Calu3 (cell line): ENCODE measurements around the gene DIS3L2. TPM values are rescaled to one million over a fixed set of nuclear protein-coding genes. Genes with fewer than 3 reads are reported as not detected.

Experiments used
- BruUV-seq: library from RNA; stranded (reverse); fragments of 400-500 nt; replicated peaks from 2 replicates; lab custom pipeline; 2021; lab: Mats Ljungman, UMichigan
- CTCF ChIA-PET: fragments of 300-600 bp; sonication (Branson Sonifier 250); formaldehyde crosslinking; loops from one replicate; lab custom pipeline; 2022; ENCODE audit warnings: antibody characterized with exemption; lab: Charles Lee
- DNase-seq: peaks from one replicate; pipeline ENCODE4 v3.0.0; 2022
- H3K27ac Mint-ChIP-seq: one replicate; pipeline ENCODE4 v1.8.0; 2022; ENCODE audit warnings: mixed read lengths; ENCODE audit not compliant: unreplicated experiment
- H3K27me3 Mint-ChIP-seq: one replicate; pipeline ENCODE4 v1.8.0; 2022; ENCODE audit warnings: mixed read lengths; ENCODE audit not compliant: unreplicated experiment
- H3K36me3 Mint-ChIP-seq: one replicate; pipeline ENCODE4 v1.8.0; 2022; ENCODE audit warnings: mild to moderate bottlenecking, moderate library complexity, mixed read lengths; ENCODE audit not compliant: insufficient read depth, unreplicated experiment
- H3K4me1 Mint-ChIP-seq: one replicate; pipeline ENCODE4 v1.8.0; 2022; ENCODE audit warnings: mild to moderate bottlenecking, low read depth, mixed read lengths; ENCODE audit not compliant: unreplicated experiment
- H3K4me3 Mint-ChIP-seq: one replicate; pipeline ENCODE4 v1.8.0; 2022; ENCODE audit warnings: mild to moderate bottlenecking, low read depth, moderate library complexity, mixed read lengths; ENCODE audit not compliant: unreplicated experiment
- H3K9me3 Mint-ChIP-seq: one replicate; pipeline ENCODE4 v1.8.0; 2022; ENCODE audit warnings: low read depth, mixed read lengths; ENCODE audit not compliant: unreplicated experiment
- CTCF ChIP-seq: fragments of 200-600 bp; IDR thresholded peaks from one replicate; pipeline ENCODE4 v1.8.0; 2022; ENCODE audit warnings: antibody characterized with exemption; ENCODE audit not compliant: unreplicated experiment
- intact Hi-C: fragments of 100-400 bp; cut with micrococcal nuclease; formaldehyde crosslinking; loops from one replicate; pipeline ENCODE4 v1.10.0; 2022; ENCODE audit not compliant: unreplicated experiment
- total RNA-seq: library from RNA; stranded (reverse); gene quantifications from 2 replicates; pipeline ENCODE4 v1.2.3, GENCODE V29; 2022

The DIS3L2 gene
- total RNA-seq, 1 experiment from 2014 or later = 46.0 TPM

- Mint-ChIP-seq H3K27me3 (no peaks in the 10 kb centered on the region), H3K4me3 (no peak overlapping the region)
- intact Hi-C loops = no loop called here
Observed at GRCh38 chr2:232338759-232339106, 377.2 kb downstream of the DIS3L2 start.

GRCh38 chr2:232339121-232340081, 377.9 kb downstream of the DIS3L2 start:
- no TSS peak for BruUV-seq
- CTCF ChIA-PET = no interaction called here
- no peaks in the 10 kb centered on the region for H3K9me3 Mint-ChIP-seq

More at GRCh38 chr2:232338759-232339106, 377.2 kb downstream of the DIS3L2 start:
- peak overlapping the region; percentile 43 for H3K27ac Mint-ChIP-seq
- H3K4me1 Mint-ChIP-seq = no peaks in the 10 kb centered on the region
- DNase-seq = no peak
- BruUV-seq = no TSS peak
- peaks cover 22% of the 10 kb centered on the region for H3K36me3 Mint-ChIP-seq
- no peak for TF ChIP-seq CTCF
- no peaks in the 10 kb centered on the region for H3K9me3 Mint-ChIP-seq
- CTCF ChIA-PET = no interaction called here

GRCh38 chr2:232340171-232340935, 378.8 kb downstream of the DIS3L2 start:
- H3K27ac Mint-ChIP-seq = no peak overlapping the region
- H3K4me3 Mint-ChIP-seq = no peak overlapping the region
- intact Hi-C loops = no loop called here
- CTCF ChIA-PET = interaction anchor here (0.8 kb wide), 1 partner anchor 1475 kb away, joined by 7 read pairs; the partner anchor contains the start of gene ITM2C
- H3K36me3 Mint-ChIP-seq = peaks cover 18% of the 10 kb centered on the region
- H3K27me3 Mint-ChIP-seq = no peaks in the 10 kb centered on the region
- H3K9me3 Mint-ChIP-seq = no peaks in the 10 kb centered on the region
- TF ChIP-seq CTCF = no peak
- no peak for DNase-seq
- BruUV-seq = no TSS peak
- H3K4me1 Mint-ChIP-seq = no peaks in the 10 kb centered on the region

More at GRCh38 chr2:232339121-232340081, 377.9 kb downstream of the DIS3L2 start:
- no peak for TF ChIP-seq CTCF
- no peak for DNase-seq
- no peaks in the 10 kb centered on the region for H3K4me1 Mint-ChIP-seq
- H3K27ac Mint-ChIP-seq = peak overlapping the region; percentile 43
- no peaks in the 10 kb centered on the region for H3K27me3 Mint-ChIP-seq
- intact Hi-C loops = no loop called here
- H3K4me3 Mint-ChIP-seq = no peak overlapping the region
- H3K36me3 Mint-ChIP-seq = peaks cover 19% of the 10 kb centered on the region

GRCh38 chr2:232341061-232341738, 379.7 kb downstream of the DIS3L2 start:
- peaks cover 18% of the 10 kb centered on the region for H3K36me3 Mint-ChIP-seq
- no TSS peak for BruUV-seq
- intact Hi-C loops = no loop called here
- H3K9me3 Mint-ChIP-seq = no peaks in the 10 kb centered on the region
- no peak for TF ChIP-seq CTCF
- DNase-seq = no peak
- no peaks in the 10 kb centered on the region for H3K4me1 Mint-ChIP-seq
- no peaks in the 10 kb centered on the region for H3K27me3 Mint-ChIP-seq
- no peak overlapping the region for H3K4me3 Mint-ChIP-seq
- CTCF ChIA-PET = interaction anchor here (0.8 kb wide), 1 partner anchor 1476 kb away, joined by 7 read pairs; the partner anchor contains the start of gene ITM2C
- H3K27ac Mint-ChIP-seq = no peak overlapping the region
